ENCODE measurements around the gene FRMPD2.
"Not testable (repeated sequence)": the region's sequence is repeated elsewhere in the genome, so short reads cannot be mapped to it uniquely, and the experiment has no call there.

Gene FRMPD2

GRCh38 chr10:48289501-48290238 lies 15.2 kb upstream of the FRMPD2 start:
- DNase-seq: peak in 12 of 14 donors; percentile 12 to 65 (median 29)

- no peak for DNase-seq
These were observed 14.2 kb upstream of the FRMPD2 start for GRCh38 chr10:48288661-48289060.

GRCh38 chr10:48287417-48288391 lies 13.2 kb upstream of the FRMPD2 start:
- peak in 13 of 14 donors; percentile 25 to 82 (median 64) for DNase-seq

- no peak for DNase-seq
These were observed 11.9 kb upstream of the FRMPD2 start for GRCh38 chr10:48286356-48286755.

- no peak for DNase-seq
These were observed 11.2 kb upstream of the FRMPD2 start for GRCh38 chr10:48285710-48286109.

GRCh38 chr10:48284811-48285210 lies 10.3 kb upstream of the FRMPD2 start:
- DNase-seq: no peak

GRCh38 chr10:48284002-48284546 lies 9.6 kb upstream of the FRMPD2 start:
- DNase-seq: no peak

- no peak for DNase-seq
These were observed 8.3 kb upstream of the FRMPD2 start for GRCh38 chr10:48282829-48283228.

GRCh38 chr10:48281697-48282096 lies 7.2 kb upstream of the FRMPD2 start:
- DNase-seq: not testable (repeated sequence)

- DNase-seq: no peak
These were observed 4.7 kb upstream of the FRMPD2 start for GRCh38 chr10:48279081-48279751.

- DNase-seq: no peak
These were observed 2.6 kb upstream of the FRMPD2 start for GRCh38 chr10:48277093-48277492.

- DNase-seq: no peak
These were observed 755 bp downstream of the FRMPD2 start for GRCh38 chr10:48273741-48274140.

GRCh38 chr10:48272682-48273081 lies 1.8 kb downstream of the FRMPD2 start:
- no peak for DNase-seq

GRCh38 chr10:48271047-48271730 lies 3.3 kb downstream of the FRMPD2 start:
- DNase-seq: no peak

- DNase-seq: no peak
These were observed 8.0 kb downstream of the FRMPD2 start for GRCh38 chr10:48266528-48266927.

- DNase-seq: no peak
These were observed 16.4 kb downstream of the FRMPD2 start for GRCh38 chr10:48258105-48258504.

- DNase-seq: no peak
These were observed 17.0 kb downstream of the FRMPD2 start for GRCh38 chr10:48257407-48257961.

GRCh38 chr10:48255722-48256121 lies 18.8 kb downstream of the FRMPD2 start:
- no peak for DNase-seq

GRCh38 chr10:48254750-48255512 lies 19.6 kb downstream of the FRMPD2 start:
- DNase-seq: no peak

- no peak for DNase-seq
These were observed 20.4 kb downstream of the FRMPD2 start for GRCh38 chr10:48253970-48254657.
